K562 (cell line): ENCODE data around the gene NCOA1. TPM values are rescaled to one million over a fixed set of nuclear protein-coding genes. Genes with fewer than 3 reads are reported as not detected.

Experiments used
- ARID1B ChIP-seq: fragments of 450-650 bp; IDR thresholded peaks from 2 replicates; pipeline ENCODE4 v1.6.1; 2016; ENCODE audit warnings: antibody characterized with exemption, mild to moderate bottlenecking, inconsistent platforms
- CEBPG ChIP-seq, 3 experiments: fragments of 200-800 bp in 1 of 3; sonication (Bioruptor generic) in 1 of 3; sonication (generic) in 1 of 3; formaldehyde crosslinking in 1 of 3; IDR thresholded peaks in 2 of 3; conservative IDR thresholded peaks in 1 of 3; 2 replicates each; pipeline versions ENCODE4 v1.6.1 to v1.8.0; 2016 to 2022; ENCODE audit warnings: missing compliant biosample characterization in 2 of 3, missing genetic modification characterization in 2 of 3, mild to moderate bottlenecking in 1 of 3, missing genetic modification reagents in 1 of 3
- GTF2E2 ChIP-seq: fragments of 200-800 bp; sonication (Bioruptor generic); IDR thresholded peaks from 2 replicates; pipeline ENCODE4 v1.6.1; 2016; ENCODE audit warnings: missing genetic modification characterization, missing compliant biosample characterization
- JUND ChIP-seq, 2 experiments: IDR thresholded peaks; 2 replicates in 1 of 2; 3 replicates in 1 of 2; pipeline ENCODE4 v1.6.1; 2011; ENCODE audit warnings: borderline replicate concordance in 2 of 2, low read depth in 2 of 2, low read length in 2 of 2, improper control_type of control experiment in 1 of 2, missing biosample characterization in 1 of 2, missing genetic modification characterization in 1 of 2, missing genetic modification reagents in 1 of 2
- LCOR ChIP-seq: sonication (generic); formaldehyde crosslinking; IDR thresholded peaks from 2 replicates; pipeline ENCODE4 v1.8.0; 2022; ENCODE audit warnings: mild to moderate bottlenecking, missing genetic modification reagents
- PHB2 ChIP-seq: fragments of 450-650 bp; IDR thresholded peaks from 2 replicates; pipeline ENCODE4 v1.6.1; 2017; ENCODE audit warnings: low read depth
- SMARCB1 ChIP-seq: IDR thresholded peaks from 2 replicates; pipeline ENCODE4 v1.6.1; 2011; ENCODE audit warnings: improper control_type of control experiment, low read depth; ENCODE audit not compliant: insufficient read length
- XRCC3 ChIP-seq: fragments of 450-650 bp; IDR thresholded peaks from 2 replicates; pipeline ENCODE4 v1.6.1; 2017; ENCODE audit warnings: mild to moderate bottlenecking, moderate library complexity
- ZNF316 ChIP-seq: fragments of 450-650 bp; IDR thresholded peaks from 2 replicates; pipeline ENCODE4 v1.6.1; 2016
- polyA plus RNA-seq, 8 experiments: library from polyadenylated mRNA; depleted of rRNA in 4 of 8; stranded (reverse) in 5 of 8; unstranded in 3 of 8; fragments of >200 nt; fragmentation: Nextera tagmentation in 2 of 8; fragmentation: Illumina TruSeq in 1 of 8; extraction: Ambion mirVana in 2 of 8; extraction: Trizol in 1 of 8; gene quantifications; 2 replicates each; pipeline versions ENCODE4 v1.2.1 to v1.2.3, GENCODE V29; 2011 to 2014; ENCODE audit warnings: inconsistent platforms in 1 of 8, missing spikeins in 1 of 8
- total RNA-seq, 7 experiments: library from RNA; depleted of rRNA in 6 of 7; stranded (reverse); fragments of >200 nt in 6 of 7; fragmentation: Illumina TruSeq in 2 of 7; extraction: Trizol in 2 of 7; gene quantifications; 2 replicates each; pipeline versions ENCODE4 v1.2.1 to v1.2.3, GENCODE V29; 2011 to 2021; ENCODE audit warnings: low replicate concordance in 1 of 7
- TF ChIP-seq, protein P1 (sequence below), 2 experiments: fragments of 450-650 bp in 1 of 2; sonication (generic) in 1 of 2; formaldehyde crosslinking in 1 of 2; IDR thresholded peaks in 1 of 2; conservative IDR thresholded peaks in 1 of 2; 2 replicates each; pipeline versions ENCODE4 v1.6.1 to v1.8.1; 2016 to 2023; ENCODE audit warnings: mild to moderate bottlenecking in 2 of 2, moderate library complexity in 2 of 2, inconsistent platforms in 1 of 2, missing genetic modification reagents in 1 of 2

NCOA1 gene
- total and polyA plus RNA-seq, 9 of the 15 experiments (the other 6 are each of a cell fraction or from before 2014, with no cell fraction given) = 4.9 to 25.7 (median 17.0) TPM

GRCh38 chr2:24542269-24542872, 51.3 kb downstream of the NCOA1 start (continued):
- TF ChIP-seq GTF2E2 (tag) (no peak), PHB2 (no peak), LCOR (CRISPR knock-in tag) (no peak), ZNF316 (peak; percentile 62), SMARCB1 (no peak), ARID1B (no peak), JUND (IDR thresholded peaks at IDR 0.05; ENCODE audit: borderline replicate concordance, low read depth, low read length) (no peak), JUND (tag; IDR thresholded peaks at IDR 0.05; ENCODE audit: borderline replicate concordance, low read depth, low read length) (no peak), XRCC3 (no peak), CEBPG (CRISPR knock-in tag; IDR thresholded peaks at IDR 0.05) (peak; percentile 34; the same call in 1 of the 2 replicates), CEBPG (tag; conservative IDR thresholded peaks at IDR 0.05 in 1 of 2, IDR thresholded peaks at IDR 0.05 in 1 of 2) (peak; percentile 21 to 47; a peak in 1 of 4 replicates)
- TF ChIP-seq, protein P1, sequence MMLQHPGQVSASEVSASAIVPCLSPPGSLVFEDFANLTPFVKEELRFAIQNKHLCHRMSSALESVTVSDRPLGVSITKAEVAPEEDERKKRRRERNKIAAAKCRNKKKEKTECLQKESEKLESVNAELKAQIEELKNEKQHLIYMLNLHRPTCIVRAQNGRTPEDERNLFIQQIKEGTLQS (IDR thresholded peaks at IDR 0.05) = peak; percentile 78
- TF ChIP-seq, protein P1 (CRISPR knock-in tag; conservative IDR thresholded peaks at IDR 0.05) = no peak
